ENCODE data around the gene THSD7B. TPM values are rescaled to one million over a fixed set of nuclear protein-coding genes. Genes with fewer than 3 reads are reported as not detected.

THSD7B gene
- total RNA-seq, 2 donors from 2014 or later, result 0.16 to 0.88 TPM

DNA sequence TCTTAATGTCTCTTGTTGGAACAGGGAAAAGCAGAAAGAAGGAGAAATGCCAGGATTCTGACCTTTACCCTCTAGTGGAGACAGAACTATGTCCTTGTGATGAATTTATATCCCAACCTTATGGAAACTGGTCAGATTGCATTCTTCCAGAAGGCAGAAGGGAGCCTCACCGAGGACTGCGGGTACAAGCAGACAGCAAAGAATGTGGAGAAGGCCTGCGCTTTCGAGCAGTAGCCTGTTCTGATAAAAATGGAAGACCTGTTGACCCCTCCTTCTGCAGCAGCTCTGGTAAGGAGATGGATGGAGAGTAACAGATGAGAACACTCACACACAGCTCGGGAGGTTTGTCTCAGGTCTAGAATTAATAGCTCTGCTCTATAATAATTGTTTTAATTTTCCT lies 646.2 kb downstream of the THSD7B start:
- no peak for ATAC-seq
- no peak for DNase-seq
- intact Hi-C loops (cut with DNase I), result no loop called here

DNA sequence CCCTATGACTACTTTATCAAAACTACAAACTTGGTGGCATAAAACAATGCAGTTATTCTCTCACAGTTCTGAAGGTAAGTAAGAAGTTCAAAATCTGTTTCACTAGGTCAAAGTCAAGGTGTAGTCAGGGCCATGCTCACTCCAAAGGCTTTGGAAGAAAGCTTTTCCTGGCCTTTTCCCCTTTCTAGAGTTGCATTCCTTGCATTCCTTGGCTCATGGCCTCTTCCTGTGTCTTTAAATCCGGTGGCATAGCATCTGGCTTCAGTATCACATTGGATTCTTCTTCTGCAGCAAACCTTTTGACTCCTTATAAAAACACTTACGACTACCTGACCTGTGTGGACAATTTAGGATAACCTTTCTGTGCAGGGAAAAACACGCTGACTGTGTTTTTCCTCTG lies 655.4 kb downstream of the THSD7B start:
- ATAC-seq (no peak), DNase-seq (no peak)
- intact Hi-C loops (cut with DNase I), result no loop called here

DNA sequence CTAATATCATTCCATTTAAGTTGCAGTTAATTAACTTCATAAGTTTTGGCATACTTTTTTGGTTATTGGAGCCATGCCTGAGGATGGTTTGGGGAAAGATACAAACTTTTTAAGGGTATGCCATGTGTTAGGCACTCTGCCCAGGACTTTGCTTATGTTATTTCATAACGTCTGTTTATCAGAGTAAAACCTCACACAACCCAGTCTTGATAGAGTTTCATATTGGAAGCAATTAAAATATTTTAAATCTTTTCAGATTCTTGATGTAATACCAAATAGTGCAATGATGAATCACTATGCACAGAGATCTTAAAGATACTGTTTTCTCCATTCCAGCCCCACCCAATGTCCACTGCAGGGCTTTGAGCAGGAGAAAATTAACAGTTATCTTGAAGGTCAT lies 669.8 kb downstream of the THSD7B start:
- ATAC-seq (peak in 1 of 2 donors; percentile 17), DNase-seq (no peak)
- intact Hi-C loops (cut with DNase I), result no loop called here

DNA sequence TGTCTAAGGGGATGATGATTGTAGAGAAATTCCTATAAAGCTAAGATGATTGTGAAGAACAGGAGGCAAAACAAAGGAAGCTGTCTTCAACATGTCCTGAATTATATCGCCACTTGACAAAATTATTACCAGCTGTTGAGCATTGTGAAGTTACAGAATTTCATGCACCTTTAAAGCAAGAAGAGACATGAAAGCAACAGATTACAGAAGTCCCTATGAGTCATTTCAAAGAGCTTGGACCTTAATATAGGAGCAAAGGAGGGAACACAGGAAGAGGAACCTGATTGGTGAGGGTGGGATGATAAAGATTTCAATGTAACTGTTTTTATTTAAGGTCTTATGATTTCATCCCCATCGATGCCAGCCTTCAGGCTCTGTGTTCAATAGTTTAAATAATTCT lies 672.0 kb downstream of the THSD7B start:
- intact Hi-C loops (cut with DNase I), result no loop called here
- DNase-seq (no peak), ATAC-seq (no peak)

DNA sequence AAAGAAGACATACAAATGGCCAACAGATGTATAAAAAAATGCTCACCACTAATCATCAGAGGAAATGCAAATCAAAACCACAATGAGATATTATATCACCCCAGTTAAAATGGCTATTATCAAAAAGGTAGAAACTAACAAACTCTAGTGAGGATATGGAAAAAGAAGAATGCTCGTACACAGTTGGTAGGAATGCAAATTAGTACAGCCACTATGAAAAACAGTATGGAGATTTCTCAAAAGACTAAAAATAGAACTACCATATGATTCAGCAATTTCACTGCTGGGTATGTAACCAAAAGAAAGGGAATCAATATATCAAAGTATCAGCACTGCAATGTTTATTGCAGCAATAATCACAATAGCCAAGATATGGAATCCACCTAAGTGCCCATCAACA lies 679.6 kb downstream of the THSD7B start:
- ATAC-seq (no peak), DNase-seq (no peak)
- intact Hi-C loops (cut with DNase I), result no loop called here

DNA sequence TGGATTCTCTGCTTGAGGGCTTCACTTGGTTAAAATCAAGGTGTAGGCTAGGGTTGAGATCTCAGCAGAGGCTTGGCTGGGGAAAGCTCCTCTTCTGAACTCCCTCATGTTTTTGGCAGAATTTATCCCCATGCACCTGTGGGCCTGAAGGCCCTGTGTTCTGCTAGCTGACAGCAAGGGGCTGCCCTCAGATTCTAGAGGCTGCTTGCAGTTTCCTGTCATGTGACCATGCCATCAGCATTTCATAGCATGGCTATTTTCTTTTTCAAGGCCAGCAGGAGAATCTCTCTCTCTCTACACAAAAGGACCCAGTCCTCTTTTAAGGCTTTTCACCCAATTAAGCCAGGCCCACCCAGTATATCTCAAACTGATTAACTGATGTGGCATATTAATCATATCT lies 684.1 kb downstream of the THSD7B start:
- intact Hi-C loops (cut with DNase I), result no loop called here
- no peak for ATAC-seq
- DNase-seq, result no peak

DNA sequence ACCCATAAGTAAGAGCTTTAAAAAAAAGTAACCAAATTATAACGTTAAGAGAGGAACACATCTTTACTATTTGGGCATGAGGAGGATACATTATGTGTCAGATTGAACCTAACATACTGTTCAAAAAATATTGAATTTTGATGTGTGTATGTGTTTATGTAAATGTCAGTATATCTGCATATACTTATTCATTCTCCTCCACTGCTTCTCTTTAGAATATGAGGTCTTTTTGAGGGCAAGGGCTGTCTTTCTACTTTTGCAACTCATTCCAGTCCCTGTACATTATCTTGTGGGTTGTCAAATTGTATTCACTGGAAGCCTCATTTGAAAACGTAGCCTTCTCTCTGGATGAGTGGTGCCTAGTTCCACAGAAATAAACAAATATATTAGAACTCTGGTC lies 689.5 kb downstream of the THSD7B start:
- intact Hi-C loops (cut with DNase I), result no loop called here
- ATAC-seq, result no peak
- no peak for DNase-seq

DNA sequence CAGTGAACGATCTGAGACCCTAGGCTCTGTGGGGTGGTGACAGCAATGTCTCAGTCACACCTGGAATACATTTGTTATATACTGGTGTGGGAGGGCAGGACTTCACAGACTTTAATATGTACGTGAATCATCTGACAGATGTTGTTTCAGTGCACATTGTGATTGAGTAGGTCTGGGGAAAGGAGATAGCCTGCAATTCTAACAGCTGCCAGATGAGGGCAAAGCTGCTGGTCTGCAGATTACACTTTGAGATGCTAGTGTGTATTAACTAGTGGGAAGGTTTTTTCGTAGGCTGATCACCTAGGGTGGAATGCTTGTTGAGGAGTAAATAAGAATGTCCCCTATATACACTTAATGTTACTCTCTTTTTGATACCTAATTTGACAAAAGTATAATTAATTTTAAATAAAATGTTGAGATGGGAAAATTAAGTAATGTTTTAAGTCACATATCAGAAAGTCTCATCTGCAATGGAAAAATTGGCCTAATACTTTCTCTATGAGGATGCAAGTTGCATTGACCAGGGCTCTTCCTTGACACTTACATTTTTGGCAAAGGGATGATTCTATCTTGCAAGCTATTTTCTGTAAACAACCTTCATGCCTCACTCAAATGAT lies 702.0 kb downstream of the THSD7B start:
- intact Hi-C loops (cut with DNase I), result no loop called here
- no peak for DNase-seq
- peak in 1 of 2 donors; percentile 42 for ATAC-seq

DNA sequence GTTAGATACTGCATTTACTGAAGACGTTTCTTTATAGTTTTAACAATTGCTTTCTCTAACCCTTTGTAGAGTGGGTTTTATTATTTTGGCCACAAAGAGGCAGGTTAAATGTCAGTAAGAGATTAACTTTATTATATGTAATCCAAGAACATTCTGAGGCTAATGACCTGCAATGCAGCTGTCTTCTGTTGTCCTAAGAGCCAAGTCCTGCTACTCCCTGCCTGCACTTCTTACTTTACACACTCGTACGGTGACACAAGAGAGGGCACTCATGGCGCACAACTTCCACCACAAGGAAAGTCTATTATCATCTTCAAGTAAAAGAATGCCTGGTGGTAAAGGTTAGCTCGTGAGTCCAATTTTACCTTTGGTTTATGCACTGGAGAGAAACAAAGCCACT lies 727.9 kb downstream of the THSD7B start:
- intact Hi-C loops (cut with DNase I), result no loop called here
- ATAC-seq, result no peak

DNA sequence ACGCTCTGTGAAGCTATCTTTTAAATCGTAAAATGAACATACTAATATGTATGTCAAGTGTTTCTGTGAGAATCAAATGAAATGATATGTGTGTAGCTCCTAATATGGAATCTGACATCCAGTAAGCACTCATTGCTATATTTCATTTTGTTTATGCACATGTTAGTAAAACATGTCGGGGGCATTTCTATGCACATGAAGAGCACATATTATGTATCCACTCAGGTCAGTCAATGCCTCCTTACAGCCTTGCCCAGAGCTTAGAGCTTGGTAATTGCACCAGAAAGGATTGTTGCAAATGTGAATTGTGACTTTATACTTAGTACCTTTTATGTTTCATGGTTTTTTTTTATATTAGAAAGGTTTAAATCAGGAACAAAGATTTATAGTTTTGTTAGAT lies 735.3 kb downstream of the THSD7B start:
- ATAC-seq (no peak), DNase-seq (no peak)
- intact Hi-C loops (cut with DNase I), result no loop called here

More for the DNA sequence above, 727.9 kb downstream of the THSD7B start:
- no peak for DNase-seq

DNA sequence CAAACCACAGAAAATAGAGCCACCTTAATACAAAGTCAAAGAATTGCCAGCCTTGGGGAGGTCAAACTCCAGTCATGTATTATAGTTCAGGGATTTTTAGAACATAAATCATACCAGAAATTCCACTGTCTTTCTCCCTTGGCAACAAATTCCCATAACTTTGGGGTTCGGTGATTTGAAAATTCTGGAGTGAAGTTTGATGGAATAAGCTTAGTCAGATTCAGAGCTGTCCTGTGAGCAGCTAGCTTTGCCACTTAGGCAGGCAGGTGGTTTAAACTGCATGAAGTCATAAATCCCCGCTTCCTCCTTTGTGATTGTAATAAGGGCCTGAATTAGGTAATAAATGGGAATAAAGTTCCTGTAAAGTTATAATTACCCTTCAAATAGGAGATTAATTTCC lies 741.9 kb downstream of the THSD7B start:
- intact Hi-C loops (cut with DNase I), result no loop called here
- no peak for ATAC-seq
- no peak for DNase-seq

DNA sequence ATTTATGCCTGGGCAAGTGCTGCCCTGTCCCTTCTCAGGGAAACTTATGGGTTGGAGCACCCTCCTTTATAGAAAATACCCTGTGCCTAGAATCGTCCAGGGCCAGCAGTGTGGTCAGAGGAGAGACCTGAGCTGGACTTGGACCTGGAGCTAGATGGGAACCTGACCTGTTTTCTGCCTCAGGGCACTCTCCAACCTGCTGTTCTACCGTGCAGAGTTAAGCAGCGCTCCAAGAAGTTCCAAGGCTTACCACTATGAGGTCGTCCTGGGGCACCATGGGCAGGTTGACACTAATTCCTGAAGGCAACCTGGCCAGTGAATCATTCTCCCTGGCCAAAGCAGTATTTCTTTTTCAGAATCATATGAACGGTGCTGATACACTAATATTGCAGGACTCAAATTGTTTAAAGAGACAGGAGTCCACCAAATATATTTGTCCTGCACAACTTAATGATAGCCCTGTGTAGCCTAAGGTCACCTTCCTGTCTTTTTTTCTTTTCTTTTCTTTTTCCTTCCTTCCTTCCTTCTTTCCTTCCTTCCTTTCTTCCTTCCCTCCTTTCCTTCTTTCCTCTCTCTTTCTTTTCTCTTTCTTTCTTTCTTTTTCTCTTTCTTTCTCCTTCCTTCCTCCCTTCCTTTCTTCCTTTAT lies 743.5 kb downstream of the THSD7B start:
- intact Hi-C loops (cut with DNase I), result no loop called here
- DNase-seq, result no peak
- no peak for ATAC-seq

DNA sequence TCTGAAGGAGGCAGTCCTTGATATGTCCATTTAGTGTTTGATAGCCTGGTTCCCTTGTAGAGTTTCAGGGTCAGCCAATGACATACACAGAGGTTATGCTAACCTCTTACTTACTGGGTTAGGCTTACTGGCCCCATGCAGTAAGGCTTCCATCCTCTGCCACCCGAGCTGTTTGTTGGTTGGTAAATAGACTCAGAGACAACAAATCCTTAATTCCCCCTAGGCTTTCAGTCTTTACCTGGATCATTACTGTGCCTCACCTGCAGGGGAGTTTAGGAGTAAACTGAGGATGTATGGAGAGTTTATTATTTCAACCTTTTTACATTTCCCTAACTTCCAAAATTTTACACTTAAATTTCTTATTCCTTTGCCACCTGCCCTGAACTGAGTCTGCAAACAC lies 746.2 kb downstream of the THSD7B start:
- DNase-seq (no peak), ATAC-seq (no peak)
- intact Hi-C loops (cut with DNase I), result no loop called here

DNA sequence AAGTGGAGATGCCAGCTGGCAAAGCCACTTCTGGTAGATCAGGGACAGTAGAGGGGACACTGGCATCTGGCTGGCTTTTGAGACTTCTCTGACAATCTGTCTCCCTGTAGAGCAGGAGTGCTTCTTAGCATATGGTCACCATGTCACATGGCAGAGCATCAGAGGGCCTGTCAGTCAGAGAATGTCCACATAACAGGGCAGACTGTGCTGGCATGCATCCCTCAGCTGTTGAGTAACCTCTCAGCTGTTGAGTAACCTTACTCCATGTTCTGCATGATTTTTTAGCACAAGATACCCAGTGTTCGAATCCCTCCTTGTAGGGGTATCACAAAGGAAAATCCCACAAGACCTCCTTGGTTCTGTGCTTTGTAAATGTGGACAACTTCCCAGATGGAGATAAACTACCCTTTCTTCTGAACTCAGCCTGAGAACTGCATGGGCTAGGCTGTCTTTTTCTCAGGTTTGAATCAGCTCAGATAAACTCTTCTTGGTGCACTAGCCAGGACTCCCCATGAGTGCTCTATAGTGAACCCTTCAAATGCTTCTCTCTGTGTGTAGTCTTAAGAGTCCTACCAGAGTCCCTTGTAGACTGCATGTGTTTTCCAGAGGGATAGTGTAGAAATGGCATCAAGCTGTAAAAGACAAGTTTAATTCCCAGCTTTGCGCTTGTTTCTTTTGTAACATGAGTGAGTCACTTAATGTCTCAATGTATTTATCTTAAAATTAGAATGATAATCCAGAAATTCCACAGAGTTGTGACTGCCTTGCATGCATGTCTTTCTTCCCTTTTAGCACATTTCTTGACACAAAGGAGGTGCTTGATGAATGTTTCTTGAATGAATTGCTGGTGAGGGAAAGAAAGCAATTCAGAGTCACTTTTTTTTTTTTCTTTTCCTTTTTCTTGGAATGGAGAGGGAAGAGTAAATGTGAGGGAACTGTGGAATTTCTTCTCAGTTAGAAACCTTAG lies 756.6 kb downstream of the THSD7B start:
- intact Hi-C loops (cut with DNase I), result no loop called here

DNA sequence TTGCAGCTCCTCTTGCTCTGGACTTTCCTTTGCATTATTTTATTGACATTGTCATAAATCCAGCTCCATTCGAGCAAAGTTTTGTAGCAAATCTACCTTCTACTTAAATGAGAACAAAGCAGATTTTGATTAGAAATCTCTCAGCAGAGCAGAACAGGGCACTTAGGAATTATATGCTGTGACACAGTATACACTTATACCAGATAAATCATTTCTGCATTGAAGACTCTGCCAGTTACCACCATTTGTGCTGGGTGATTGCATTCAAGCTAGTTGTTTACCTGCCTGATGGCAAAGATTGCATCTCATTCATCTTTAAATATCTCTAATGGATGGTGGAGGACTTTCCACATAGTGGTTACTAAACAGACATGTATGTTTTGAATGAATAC lies 757.3 kb downstream of the THSD7B start:
- intact Hi-C loops (cut with DNase I), result no loop called here
- no peak for DNase-seq
- no peak for ATAC-seq

More for the DNA sequence above, 756.6 kb downstream of the THSD7B start:
- ATAC-seq (peak in 1 of 2 donors; percentile 38), DNase-seq (no peak)

DNA sequence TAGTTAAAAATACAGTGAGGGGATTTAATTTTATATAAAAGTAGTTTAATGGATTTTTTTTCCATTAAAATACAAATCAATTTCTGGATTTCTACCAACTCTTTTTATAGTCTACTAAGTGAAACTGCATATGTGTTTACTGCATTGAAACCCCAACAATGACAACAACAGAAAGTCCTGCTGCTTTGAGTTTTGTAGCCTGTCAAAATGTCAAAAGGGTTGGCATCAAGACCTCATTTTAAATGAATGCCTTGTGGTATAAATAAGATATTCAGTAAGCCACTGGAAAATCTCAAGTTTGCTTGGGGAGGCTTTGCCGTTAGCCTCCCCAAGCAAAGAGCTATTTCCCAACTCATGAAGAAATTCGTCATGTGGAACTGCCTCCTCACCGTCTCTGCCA lies 758.6 kb downstream of the THSD7B start:
- ATAC-seq (no peak), DNase-seq (no peak)
- intact Hi-C loops (cut with DNase I), result no loop called here

DNA sequence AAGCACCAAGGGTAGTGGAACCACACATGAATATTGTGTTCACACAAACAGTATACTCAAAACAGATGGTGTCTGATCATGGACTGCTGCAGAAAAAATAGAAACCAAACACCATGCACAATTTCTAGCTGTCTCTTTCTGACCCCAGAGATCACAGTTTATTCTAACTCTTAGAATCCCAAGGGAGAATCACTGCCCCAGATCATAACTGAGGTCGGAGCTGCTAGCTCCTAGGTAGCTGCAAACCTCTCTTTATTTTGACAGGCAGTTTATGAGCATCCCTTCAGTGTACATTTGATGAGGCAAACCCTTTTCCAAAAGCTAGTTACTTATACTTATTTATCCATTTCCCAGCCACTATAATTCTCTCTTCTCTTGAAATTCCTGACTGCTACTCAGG lies 759.8 kb downstream of the THSD7B start:
- ATAC-seq (no peak), DNase-seq (no peak)
- intact Hi-C loops (cut with DNase I), result no loop called here

DNA sequence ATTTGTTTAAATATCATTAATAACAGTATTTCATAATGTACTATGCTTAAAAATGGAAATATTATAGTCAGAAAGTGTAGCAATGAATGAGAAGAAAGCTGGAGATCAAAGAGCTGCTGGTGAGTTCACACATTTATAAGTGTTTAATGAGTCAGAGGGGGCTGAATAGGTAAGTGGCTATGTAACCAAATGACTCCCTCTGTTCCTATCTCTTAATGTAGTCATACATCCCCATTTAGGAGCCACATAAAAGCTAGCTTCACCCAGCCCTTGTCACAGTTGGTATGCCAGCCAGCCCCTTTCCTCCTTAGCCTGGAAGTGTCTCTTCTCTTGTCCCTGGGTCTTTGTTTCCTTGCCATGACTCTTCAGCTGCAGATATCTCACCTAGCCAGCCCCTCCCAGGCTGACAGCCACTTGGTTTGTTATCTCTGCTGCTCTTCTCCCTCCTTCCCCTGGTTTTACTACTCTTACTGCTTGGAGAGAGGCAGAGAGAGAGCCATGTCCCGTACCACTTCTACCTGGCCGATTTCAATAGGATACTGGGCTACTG lies 760.4 kb downstream of the THSD7B start:
- ATAC-seq (peak in 1 of 2 donors; percentile 27), DNase-seq (no peak)
- intact Hi-C loops (cut with DNase I), result no loop called here

DNA sequence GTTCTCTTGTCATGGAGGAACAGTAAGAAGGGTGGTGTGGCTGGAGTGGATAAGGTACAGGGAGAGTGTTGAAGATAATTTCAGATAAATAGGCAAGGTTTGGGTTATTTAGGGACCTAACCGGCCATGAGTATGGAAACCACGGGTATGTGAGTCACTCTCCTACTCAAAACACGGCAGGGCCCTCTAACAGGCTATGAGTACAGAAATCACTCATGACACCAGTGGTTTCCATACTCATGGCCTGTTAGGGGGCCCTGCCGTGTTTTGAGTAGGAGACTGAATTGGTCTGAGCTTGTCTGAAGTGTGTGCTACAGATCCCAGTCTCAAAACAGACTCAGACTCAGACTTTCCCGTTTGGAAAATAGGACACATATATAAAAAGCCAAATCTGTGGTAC lies 770.6 kb downstream of the THSD7B start:
- no peak for DNase-seq
- intact Hi-C loops (cut with DNase I), result no loop called here
- ATAC-seq, result no peak

DNA sequence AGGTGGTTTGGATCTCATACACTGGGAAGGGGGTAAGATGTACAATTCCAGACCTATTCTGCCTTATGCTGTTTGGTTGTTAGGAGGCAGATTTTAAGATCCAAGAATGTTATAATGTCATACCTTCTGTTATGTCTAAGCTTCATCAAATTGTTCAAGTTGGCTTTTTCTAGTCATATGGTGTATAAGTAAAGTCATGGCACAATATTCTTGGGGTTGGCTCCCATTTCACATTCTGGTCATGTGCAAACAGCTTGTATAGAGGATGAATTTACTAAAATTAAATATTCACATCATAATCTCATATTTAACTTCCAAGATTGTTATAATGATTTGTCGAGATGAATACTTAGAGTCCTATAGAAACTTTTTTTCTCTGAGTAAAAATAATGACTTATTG lies 774.0 kb downstream of the THSD7B start:
- intact Hi-C loops (cut with DNase I), result no loop called here
- DNase-seq (no peak), ATAC-seq (no peak)

Measured in left cardiac atrium (tissue), 4 donors.